Measurements from ENCODE around the gene NTSR1.

NTSR1 gene

GRCh38 chr20:62806383-62807050 lies 97.9 kb downstream of the NTSR1 start:
- in situ Hi-C loops (cut with MboI; ENCODE audit: low sequenced_read_pairs, unreplicated experiment) = no loop called here
- no peak for DNase-seq (ENCODE audit: low spot score)
- no peak for TF ChIP-seq CTCF (IDR thresholded peaks at IDR 0.05; ENCODE audit: borderline replicate concordance, control extremely low read depth, extremely low read depth, insufficient read depth, missing control alignments)

- no peak for DNase-seq (ENCODE audit: low spot score)
- no peak for TF ChIP-seq CTCF (IDR thresholded peaks at IDR 0.05; ENCODE audit: borderline replicate concordance, control extremely low read depth, extremely low read depth, insufficient read depth, missing control alignments)
- in situ Hi-C loops (cut with MboI; ENCODE audit: low sequenced_read_pairs, unreplicated experiment) = no loop called here
Observed at GRCh38 chr20:62807444-62808210, 99.0 kb downstream of the NTSR1 start.

DNA sequence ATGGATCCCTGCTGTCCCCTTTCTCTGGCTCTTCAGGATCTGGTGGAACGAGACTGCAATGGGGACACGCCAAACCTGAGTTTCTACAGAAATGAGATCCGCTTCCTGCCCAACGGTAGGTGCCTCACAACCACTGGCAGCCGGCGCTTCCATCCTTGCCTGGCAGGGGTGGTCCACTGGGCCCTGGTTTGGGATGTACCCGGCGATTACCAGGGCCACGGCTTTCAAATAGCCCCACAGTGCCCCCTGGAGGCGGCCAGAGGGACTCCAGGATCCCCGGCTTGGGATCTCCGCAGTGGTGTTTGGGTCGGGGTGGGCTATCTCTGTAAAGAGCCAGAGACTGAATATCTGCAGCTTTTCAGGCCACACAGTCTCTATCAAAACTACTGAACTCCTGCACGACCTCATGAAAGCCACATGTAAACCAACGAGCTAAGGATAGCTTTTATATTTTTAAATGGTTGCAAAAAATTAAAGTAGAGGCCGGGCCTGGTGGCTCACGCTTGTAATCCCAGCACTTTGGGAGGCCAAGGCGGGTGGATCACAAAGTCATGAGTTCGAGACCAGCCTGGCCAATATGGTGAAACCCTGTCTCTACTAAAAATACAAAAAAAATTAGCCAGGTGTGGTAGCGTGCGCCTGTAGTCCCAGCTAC lies 99.7 kb downstream of the NTSR1 start:
- peak; percentile 85 for DNase-seq (ENCODE audit: low spot score)
- peak; percentile 74 for TF ChIP-seq CTCF (IDR thresholded peaks at IDR 0.05; ENCODE audit: borderline replicate concordance, control extremely low read depth, extremely low read depth, insufficient read depth, missing control alignments)
- in situ Hi-C loops (cut with MboI; ENCODE audit: low sequenced_read_pairs, unreplicated experiment) = no loop called here

DNA sequence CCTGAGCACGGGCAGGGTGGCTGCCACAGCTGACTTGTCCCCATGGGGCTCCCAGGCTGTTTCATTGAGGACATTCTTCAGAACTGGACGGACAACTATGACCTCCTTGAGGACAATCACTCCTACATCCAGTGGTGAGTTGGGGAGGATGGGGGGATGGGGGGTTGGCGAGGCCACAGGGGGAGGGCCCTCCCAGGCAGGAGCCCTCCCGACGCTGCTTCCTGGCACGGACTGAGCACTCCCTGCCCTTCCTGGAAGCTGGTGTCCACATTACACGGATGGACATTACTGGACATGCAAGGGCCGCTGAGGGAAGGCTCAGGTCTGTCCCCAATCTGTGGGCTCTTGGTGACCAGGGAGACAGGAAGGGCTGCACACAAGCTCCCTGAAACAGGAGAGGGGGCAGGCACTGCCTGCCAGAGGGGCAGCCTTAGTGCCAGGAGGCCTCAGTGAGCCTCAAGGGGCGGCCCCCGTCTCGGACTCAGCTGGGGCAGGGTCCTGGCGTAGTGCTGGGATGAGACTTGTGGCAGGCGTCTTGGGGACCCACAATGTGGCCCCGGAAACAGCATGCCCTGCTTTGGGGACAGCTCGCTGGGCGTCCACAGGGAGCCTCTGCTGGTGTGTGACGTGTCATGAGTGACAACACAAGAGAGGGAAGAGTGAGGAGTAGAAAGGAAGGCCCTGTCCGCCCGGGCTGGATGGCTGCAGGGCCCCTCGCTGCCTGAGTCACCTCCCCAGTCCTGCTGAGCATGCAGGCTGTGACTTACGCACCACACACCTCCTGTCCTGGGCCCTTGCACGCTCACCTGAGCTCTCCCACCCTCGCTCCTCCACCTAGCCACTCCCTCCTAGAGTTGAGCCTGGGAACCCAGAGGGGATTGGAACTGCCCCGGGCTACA lies 101.1 kb downstream of the NTSR1 start:
- in situ Hi-C loops (cut with MboI; ENCODE audit: low sequenced_read_pairs, unreplicated experiment) = no loop called here
- TF ChIP-seq CTCF (IDR thresholded peaks at IDR 0.05; ENCODE audit: borderline replicate concordance, control extremely low read depth, extremely low read depth, insufficient read depth, missing control alignments) = no peak
- DNase-seq (ENCODE audit: low spot score) = no peak

DNA sequence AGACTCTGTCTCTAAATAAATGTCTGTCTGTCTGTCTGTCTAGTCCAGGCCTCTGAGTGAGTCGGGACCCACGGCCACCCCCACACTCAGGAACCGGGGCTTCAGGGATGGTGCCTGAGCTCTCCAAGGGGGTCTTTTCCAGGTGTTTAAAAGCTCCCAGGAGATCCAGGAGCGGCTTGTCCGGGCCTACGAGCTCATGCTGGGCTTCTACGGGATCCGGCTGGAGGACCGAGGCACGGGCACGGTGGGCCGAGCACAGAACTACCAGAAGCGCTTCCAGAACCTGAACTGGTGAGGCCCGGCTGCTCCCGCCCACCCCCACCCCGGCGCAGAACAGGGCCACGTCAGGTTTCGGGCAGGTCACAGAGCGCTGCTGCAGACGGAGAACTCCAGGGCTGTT lies 102.7 kb downstream of the NTSR1 start:
- no peak for DNase-seq (ENCODE audit: low spot score)
- no peak for TF ChIP-seq CTCF (IDR thresholded peaks at IDR 0.05; ENCODE audit: borderline replicate concordance, control extremely low read depth, extremely low read depth, insufficient read depth, missing control alignments)
- in situ Hi-C loops (cut with MboI; ENCODE audit: low sequenced_read_pairs, unreplicated experiment) = no loop called here

DNA sequence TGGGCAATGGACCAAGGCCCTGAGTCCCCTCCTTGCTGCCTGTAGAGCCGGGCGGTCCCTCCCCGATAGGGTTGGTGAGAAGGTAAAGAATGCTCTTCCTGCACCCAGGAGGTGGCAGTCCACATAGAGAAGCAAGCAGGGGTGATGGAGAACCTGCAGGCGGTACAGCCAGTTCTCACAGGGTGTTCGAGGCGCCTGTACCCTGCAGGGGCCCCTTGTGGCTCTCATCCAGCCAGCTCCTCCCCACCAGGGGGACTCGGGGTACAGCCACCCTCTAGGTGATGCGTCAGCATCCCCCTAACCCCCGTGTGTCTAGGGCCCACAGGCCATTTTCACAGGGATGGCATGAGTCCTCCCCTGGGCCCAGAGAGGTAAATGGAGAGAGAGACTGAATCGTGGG lies 103.1 kb downstream of the NTSR1 start:
- no peak for TF ChIP-seq CTCF (IDR thresholded peaks at IDR 0.05; ENCODE audit: borderline replicate concordance, control extremely low read depth, extremely low read depth, insufficient read depth, missing control alignments)
- in situ Hi-C loops (cut with MboI; ENCODE audit: low sequenced_read_pairs, unreplicated experiment) = no loop called here
- DNase-seq (ENCODE audit: low spot score) = no peak

All from GM13976 (cell line).